Heart left ventricle (tissue), 16 donors: ENCODE measurements around the gene ING5. TPM values are rescaled to one million over a fixed set of nuclear protein-coding genes. Genes with fewer than 3 reads are reported as not detected.

Source experiments
- ATAC-seq, 4 donors: fragments of 200-7000 bp; cut with Tn5 transposase; one replicate each; pipeline ENCODE4 v1.9.1; 2020 to 2022; ENCODE audit warnings: moderate library complexity in 4 of 4, mild to moderate bottlenecking in 3 of 4, moderate number of reproducible peaks in 1 of 4
- DNase-seq, 5 donors: peaks; one replicate each; pipeline ENCODE4 v3.0.0-alpha.2; 2020
- H3K27ac ChIP-seq, 12 donors: fragments of 200-600 bp; sonication (generic) in 4 of 12; one replicate each; pipeline versions ENCODE4 v1.5.0 to v1.8.0; 2016 to 2022; ENCODE audit warnings: mild to moderate bottlenecking in 2 of 12
- H3K27me3 ChIP-seq, 9 donors: fragments of 200-600 bp; sonication (generic) in 2 of 9; one replicate each; pipeline versions ENCODE4 v1.5.1 to v1.8.0; 2016 to 2022; ENCODE audit warnings: mild to moderate bottlenecking in 3 of 9
- H3K36me3 ChIP-seq, 9 donors: fragments of 200-600 bp; sonication (generic) in 2 of 9; one replicate each; pipeline versions ENCODE4 v1.5.0 to v1.8.0; 2018 to 2022; ENCODE audit warnings: mild to moderate bottlenecking in 2 of 9
- H3K4me1 ChIP-seq, 12 donors: fragments of 200-600 bp; sonication (generic) in 4 of 12; one replicate each; pipeline versions ENCODE4 v1.5.0 to v1.8.0; 2016 to 2022; ENCODE audit warnings: mild to moderate bottlenecking in 3 of 12
- H3K4me3 ChIP-seq, 12 donors: fragments of 200-600 bp; sonication (generic) in 4 of 12; one replicate each; pipeline versions ENCODE4 v1.5.0 to v1.8.0; 2017 to 2022; ENCODE audit warnings: mild to moderate bottlenecking in 9 of 12, moderate library complexity in 4 of 12
- H3K9me3 ChIP-seq, 12 donors: fragments of 200-600 bp; sonication (generic) in 4 of 12; one replicate each; pipeline versions ENCODE4 v1.5.0 to v1.8.0; 2016 to 2022; ENCODE audit warnings: mild to moderate bottlenecking in 1 of 12
- POLR2A ChIP-seq, 2 donors: fragments of 450-650 bp; IDR thresholded peaks; one replicate each; pipeline ENCODE4 v1.6.1; 2017; ENCODE audit warnings: antibody characterized with exemption in 2 of 2, mild to moderate bottlenecking in 2 of 2, moderate library complexity in 2 of 2
- WGBS, 4 donors: extraction: QIAGEN DNeasy Blood & Tissue Kit in 2 of 4; methylation state at CpG; one replicate each; pipeline versions ENCODE4 v1.1.5 to v1.1.7; 2013 to 2018; 5-methylcytosine and 5-hydroxymethylcytosine counted together
- intact Hi-C, 10 donors: fragments of 100-400 bp; cut with DNase I; formaldehyde crosslinking; loops; one replicate each; pipeline versions ENCODE4 v1.11.1 to v1.14.2; 2022
- polyA plus RNA-seq, 2 donors: library from polyadenylated mRNA; stranded (reverse); fragments of 200-250 nt; gene quantifications; one replicate each; pipeline ENCODE4 v1.2.3, GENCODE V29; 2013
- total RNA-seq, 9 donors: library from RNA; depleted of rRNA in 2 of 9; stranded (reverse); fragments of >200 nt in 2 of 9; fragmentation: NEBNext Ultra II Directional in 3 of 9; extraction: Animal tissue kit (Norgen Biotek cat#: 25700) in 3 of 9; gene quantifications; one replicate each; pipeline versions ENCODE4 v1.1.0 to v1.2.4, GENCODE V29; 2016 to 2023
- TF ChIP-seq, protein P1 (sequence below), 12 donors: fragments of 200-600 bp; sonication (generic) in 4 of 12; IDR thresholded peaks; one replicate each; pipeline versions ENCODE4 v1.5.0 to v1.8.0; 2018 to 2022; ENCODE audit warnings: antibody characterized with exemption in 12 of 12, mild to moderate bottlenecking in 5 of 12
- donor health status: ischemic (EF 13 %, LVEDD 7.1; RV severe dilation, severe dysfunction).
- donor health status: healthy with polysubstance abuse.
- donor health status: DM: no; HTN: yes; CAD: no.
- donor health status: DM: no; HTN: no; CAD: no.
- donor health status: ischemic (EF 25% LVEDD 6.9; RV normal size, moderate dysfunction).
- donor health status: ischemic (EF 25% LVEDD 5.7; RV mildly dilated, moderate dysfunction).
- donor health status: healthy.
- donor health status: DM: yes; HTN: yes; CAD: no.
- donor health status: ischemic (EF 35%, LVEDD 5.7; RV mildly dilated, moderate dysfunction).
- donor health status: nonischemic (EF 11% LVEDD 7.7; RV severe dilation, severe dysfunction).
- donor health status: DM: yes; HTN: yes; CAD: no.
- donor health status: PGD.
- donor health status: ischemic (EF 29% LVEDD 5.4; RV normal size, mild dysfunction).
- donor health status: nonischemic (EF 23%, LVEDD 6.1; RV moderate dilation, normal function).

The ING5 gene
- total and polyA plus RNA-seq, 11 donors: 11.8 to 29.3 (median 18.2) TPM

DNA sequence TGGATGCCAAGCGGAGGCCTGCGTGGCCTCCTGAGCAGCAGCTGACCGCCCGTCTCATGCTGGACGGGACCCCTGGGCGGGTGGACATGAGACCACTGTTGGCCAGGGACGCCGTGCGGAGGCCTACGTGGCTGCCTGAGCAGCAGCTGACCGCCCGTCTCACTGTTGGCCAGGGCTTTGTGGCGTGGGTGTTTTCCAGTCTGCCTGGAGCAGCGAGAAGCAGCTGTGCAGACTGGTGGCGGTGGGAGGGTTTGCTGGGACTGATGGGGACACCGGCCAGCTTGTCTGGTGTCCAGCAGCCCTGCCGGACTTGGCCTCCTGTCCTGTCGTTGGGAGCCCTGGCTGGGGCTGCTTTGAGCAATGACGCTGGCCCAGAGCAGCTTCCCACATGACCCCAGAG lies 26.8 kb downstream of the ING5 start:
- no peak overlapping the region for H3K4me3 ChIP-seq
- WGBS, 4 donors: 66 to 86% (median 80%) methylated on average over 17 to 19 of the region's 19 CpGs

DNA sequence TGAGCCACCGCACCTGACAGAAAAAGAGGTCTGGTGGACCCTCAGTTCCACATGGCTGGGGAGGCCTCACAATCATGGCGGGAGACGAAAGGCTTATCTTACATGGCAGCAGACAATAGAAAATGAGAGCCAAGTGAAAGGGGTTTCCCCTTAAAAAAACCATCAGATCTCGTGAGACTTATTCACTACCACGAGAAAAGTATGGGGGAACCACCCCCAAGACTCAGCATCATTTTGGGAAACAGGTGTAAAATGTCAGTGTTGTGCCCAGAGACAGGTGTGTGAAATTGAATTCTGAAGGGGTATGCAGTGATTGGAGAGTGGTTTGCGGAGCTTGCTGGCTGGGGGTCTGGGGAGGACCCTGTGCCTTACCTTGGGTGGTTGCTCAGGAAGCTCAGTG lies 28.0 kb downstream of the ING5 start:
- Histone ChIP-seq H3K9me3 (no peaks in the 10 kb centered on the region), H3K27me3 (no peaks in the 10 kb centered on the region), H3K27ac (no peak overlapping the region), H3K4me3 (no peak overlapping the region), H3K36me3 (peaks cover 0 to 15% (median 0%) of the 10 kb centered on the region in 9 donors), H3K4me1 (peaks cover 0 to 25% (median 7%) of the 10 kb centered on the region in 12 donors)
- TF ChIP-seq POLR2A (IDR thresholded peaks at IDR 0.05): no peak
- TF ChIP-seq, protein P1, sequence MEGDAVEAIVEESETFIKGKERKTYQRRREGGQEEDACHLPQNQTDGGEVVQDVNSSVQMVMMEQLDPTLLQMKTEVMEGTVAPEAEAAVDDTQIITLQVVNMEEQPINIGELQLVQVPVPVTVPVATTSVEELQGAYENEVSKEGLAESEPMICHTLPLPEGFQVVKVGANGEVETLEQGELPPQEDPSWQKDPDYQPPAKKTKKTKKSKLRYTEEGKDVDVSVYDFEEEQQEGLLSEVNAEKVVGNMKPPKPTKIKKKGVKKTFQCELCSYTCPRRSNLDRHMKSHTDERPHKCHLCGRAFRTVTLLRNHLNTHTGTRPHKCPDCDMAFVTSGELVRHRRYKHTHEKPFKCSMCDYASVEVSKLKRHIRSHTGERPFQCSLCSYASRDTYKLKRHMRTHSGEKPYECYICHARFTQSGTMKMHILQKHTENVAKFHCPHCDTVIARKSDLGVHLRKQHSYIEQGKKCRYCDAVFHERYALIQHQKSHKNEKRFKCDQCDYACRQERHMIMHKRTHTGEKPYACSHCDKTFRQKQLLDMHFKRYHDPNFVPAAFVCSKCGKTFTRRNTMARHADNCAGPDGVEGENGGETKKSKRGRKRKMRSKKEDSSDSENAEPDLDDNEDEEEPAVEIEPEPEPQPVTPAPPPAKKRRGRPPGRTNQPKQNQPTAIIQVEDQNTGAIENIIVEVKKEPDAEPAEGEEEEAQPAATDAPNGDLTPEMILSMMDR (IDR thresholded peaks at IDR 0.05): no peak
- DNase-seq (no peak), ATAC-seq (no peak)
- intact Hi-C loops: loop anchor here in 8 of 10 donors (5.0 to 10.0 kb wide), 6 partner anchors 132 to 878 kb away; partner anchors contain the start of gene STK25 (in 1 of the 8)
- WGBS, 4 donors: 88 to 94% (median 90%) methylated on average over 6 of the region's 6 CpGs

More for the DNA sequence above, 26.8 kb downstream of the ING5 start:
- TF ChIP-seq POLR2A (IDR thresholded peaks at IDR 0.05): no peak
- TF ChIP-seq, protein P1 (IDR thresholded peaks at IDR 0.05): no peak
- no peaks in the 10 kb centered on the region for H3K9me3 ChIP-seq
- peaks cover 0 to 26% (median 7%) of the 10 kb centered on the region in 9 donors for H3K36me3 ChIP-seq
- ATAC-seq: peak; percentile 48 to 90 (median 84)
- H3K27ac ChIP-seq: peak overlapping the region in 11 of 12 donors; percentile 16 to 88 (median 64)
- DNase-seq: peak; percentile 76 to 86 (median 84)
- intact Hi-C loops: loop anchor here in 3 of 10 donors (5.0 kb wide), 1 partner anchor 149 kb away; no protein-coding TSS in a partner anchor
- peaks cover 0 to 19% (median 3%) of the 10 kb centered on the region in 12 donors for H3K4me1 ChIP-seq
- H3K27me3 ChIP-seq: no peaks in the 10 kb centered on the region

DNA sequence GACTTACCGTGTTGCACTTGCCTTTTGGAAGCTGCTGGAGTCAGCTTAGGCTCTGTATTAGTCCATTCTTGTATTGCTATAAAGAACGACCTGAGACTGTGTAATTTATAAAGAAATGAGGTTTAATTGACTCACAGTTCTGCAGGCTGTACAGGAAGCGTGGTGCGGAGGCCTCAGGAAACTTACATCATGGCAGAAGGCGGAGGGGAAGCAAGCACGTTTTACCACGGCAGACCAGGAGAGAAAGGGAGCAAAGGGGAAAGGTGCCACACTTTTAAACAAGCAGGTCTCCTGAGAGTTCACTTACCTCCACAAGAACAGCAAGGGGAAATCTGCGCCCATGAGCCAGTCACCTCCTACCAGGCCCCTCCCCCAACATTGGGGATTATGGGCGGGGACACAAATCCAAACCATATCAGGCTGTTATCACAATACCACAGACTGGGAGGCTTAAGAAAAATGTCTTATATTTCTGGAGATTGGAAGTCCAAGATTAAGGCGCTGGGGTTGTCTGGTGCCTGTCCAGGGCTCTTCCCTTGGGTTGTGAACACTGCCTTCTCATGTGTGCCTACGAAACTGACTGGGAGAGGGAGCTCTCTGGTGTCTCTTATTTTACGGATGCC lies 28.9 kb downstream of the ING5 start:
- intact Hi-C loops: loop anchor here in 5 of 10 donors (5.0 to 10.0 kb wide), 6 partner anchors 132 to 878 kb away; partner anchors contain the start of gene STK25 (in 1 of the 5)
- 80 to 86% (median 83%) methylated on average over 12 of the region's 12 CpGs for WGBS, 4 donors
- no peak for DNase-seq

More for the DNA sequence above, 28.9 kb downstream of the ING5 start:
- Histone ChIP-seq H3K36me3 (peaks cover 0 to 7% (median 0%) of the 10 kb centered on the region in 9 donors), H3K27me3 (no peaks in the 10 kb centered on the region), H3K4me1 (peaks cover 0 to 30% (median 13%) of the 10 kb centered on the region in 12 donors), H3K4me3 (no peak overlapping the region), H3K27ac (no peak overlapping the region), H3K9me3 (no peaks in the 10 kb centered on the region)
- no peak for ATAC-seq
- no peak for TF ChIP-seq POLR2A (IDR thresholded peaks at IDR 0.05)
- TF ChIP-seq, protein P1 (IDR thresholded peaks at IDR 0.05): no peak
